Measurements from ENCODE around the gene KRI1.
"Not testable (repeated sequence)": the region's sequence is repeated elsewhere in the genome, so short reads cannot be mapped to it uniquely, and the experiment has no call there.

Gene KRI1

GRCh38 chr19:10546817-10547216 lies 19.0 kb downstream of the KRI1 start:
- no peak for DNase-seq

GRCh38 chr19:10544753-10545251 lies 21.0 kb downstream of the KRI1 start:
- no peak for DNase-seq

- DNase-seq: peak; percentile 48
Measured at GRCh38 chr19:10544242-10544752, 21.5 kb downstream of the KRI1 start.

- peak; percentile 93 for DNase-seq
Measured at GRCh38 chr19:10543420-10544241, 22.2 kb downstream of the KRI1 start, which contains the start of gene ATG4D. TSS of gene ATG4D (plus strand) at chr19:10543904. CDS start at chr19:10544091, 187 bp downstream.

GRCh38 chr19:10543059-10543419 lies 22.8 kb downstream of the KRI1 start:
- DNase-seq: peak; percentile 81

- DNase-seq: not testable (repeated sequence)
Measured at GRCh38 chr19:10539016-10539415, 26.8 kb downstream of the KRI1 start.

GRCh38 chr19:10538204-10538983 lies 27.4 kb downstream of the KRI1 start:
- DNase-seq: no peak

GRCh38 chr19:10537668-10538067 lies 28.1 kb downstream of the KRI1 start:
- no peak for DNase-seq

- DNase-seq: no peak
Measured at GRCh38 chr19:10535613-10536012, 30.2 kb downstream of the KRI1 start.

- no peak for DNase-seq
Measured at GRCh38 chr19:10533646-10534386, 32.0 kb downstream of the KRI1 start.

- DNase-seq: no peak
Measured at GRCh38 chr19:10532457-10532856, 33.4 kb downstream of the KRI1 start.

GRCh38 chr19:10526887-10527286 lies 38.9 kb downstream of the KRI1 start:
- not testable (repeated sequence) for DNase-seq

- DNase-seq: no peak
Measured at GRCh38 chr19:10525636-10526035, 40.2 kb downstream of the KRI1 start.

GRCh38 chr19:10523135-10523636 lies 42.6 kb downstream of the KRI1 start:
- DNase-seq: no peak

- no peak for DNase-seq
Measured at GRCh38 chr19:10521461-10522171, 44.2 kb downstream of the KRI1 start.

GRCh38 chr19:10520652-10521318 lies 45.0 kb downstream of the KRI1 start:
- peak; percentile 41 for DNase-seq

- no peak for DNase-seq
Measured at GRCh38 chr19:10519421-10519820, 46.4 kb downstream of the KRI1 start.

GRCh38 chr19:10518444-10519361 lies 47.1 kb downstream of the KRI1 start:
- peak; percentile 24 for DNase-seq

GRCh38 chr19:10517760-10518443 lies 47.9 kb downstream of the KRI1 start:
- DNase-seq: peak; percentile 72

- DNase-seq: peak; percentile 78
Measured at GRCh38 chr19:10517361-10517759, 48.5 kb downstream of the KRI1 start, which contains the start of gene S1PR5. TSS of gene S1PR5 (minus strand) at chr19:10517447. CDS start at chr19:10515011, 2,436 bp downstream.

All from NCI-H69 (cell line).